A549 (cell line): ENCODE results near the gene FADS6. TPM values are rescaled to one million over a fixed set of nuclear protein-coding genes. Genes with fewer than 3 reads are reported as not detected.

ENCODE experiments used
- ATAC-seq, 2 experiments: fragments of 200-7000 bp in 1 of 2; fragments of >200 bp in 1 of 2; cut with Nextera tagmentation in 1 of 2; cut with Tn5 transposase in 1 of 2; 3 replicates each; pipeline versions ENCODE4 v1.8.0 to v1.9.1; 2018 to 2020; ENCODE audit warnings: mild to moderate bottlenecking in 1 of 2, moderate library complexity in 1 of 2
- CTCF ChIA-PET: fragments of 300-600 bp; sonication (Branson Sonifier 250); formaldehyde crosslinking; extraction: SDS; loops from one replicate; lab custom pipeline; 2021; ENCODE audit warnings: antibody characterized with exemption, inconsistent platforms; lab: Yijun Ruan, JAX
- POLR2A ChIA-PET: fragments of 350-600 bp; formaldehyde crosslinking; extraction: SDS; loops from one replicate; lab custom pipeline; 2021; ENCODE audit warnings: antibody characterized with exemption, inconsistent platforms; lab: Yijun Ruan, JAX
- DNase-seq, 2 experiments: peaks; one replicate each; pipeline versions ENCODE4 v3.0.0 to v3.0.0-alpha.2; 2011 to 2016; ENCODE audit warnings: low read depth in 1 of 2, low spot score in 1 of 2
- FAIRE-seq: peaks from 2 replicates; lab custom pipeline; 2011; peaks lifted over from hg19 to GRCh38; lab: Jason Lieb, UNC
- H3K27ac ChIP-seq, 2 experiments: fragments of >200 bp; sonication (Bioruptor Twin); formaldehyde crosslinking; 3 replicates each; pipeline ENCODE4 v1.5.1; 2016 to 2017
- H3K4me1 ChIP-seq: fragments of >200 bp; sonication (Bioruptor Twin); formaldehyde crosslinking; 3 replicates; pipeline ENCODE4 v1.6.1; 2016
- H3K4me2 ChIP-seq: fragments of >200 bp; sonication (Bioruptor Twin); formaldehyde crosslinking; 3 replicates; pipeline ENCODE4 v1.6.1; 2016
- H3K4me3 ChIP-seq: fragments of >200 bp; sonication (Bioruptor Twin); formaldehyde crosslinking; 3 replicates; pipeline ENCODE4 v1.5.1; 2016
- H3K9me3 ChIP-seq: fragments of >200 bp; sonication (Bioruptor Twin); formaldehyde crosslinking; 3 replicates; pipeline ENCODE4 v1.6.1; 2016
- BHLHE40 ChIP-seq: IDR thresholded peaks from 2 replicates; pipeline ENCODE4 v1.6.1; 2012; ENCODE audit warnings: low read depth, low read length, inconsistent platforms
- CEBPB ChIP-seq, 2 experiments: fragments of >200 bp in 1 of 2; sonication (Bioruptor Twin) in 1 of 2; formaldehyde crosslinking in 1 of 2; IDR thresholded peaks; 2 replicates each; pipeline ENCODE4 v1.6.1; 2012 to 2016
- EHF ChIP-seq: fragments of 250-450 bp; sonication (Bioruptor Pico); IDR thresholded peaks from 2 replicates; pipeline ENCODE4 v1.5.0; 2020; ENCODE audit warnings: mild to moderate bottlenecking
- ESRRA ChIP-seq: fragments of 150-350 bp; IDR thresholded peaks from 2 replicates; pipeline ENCODE4 v1.6.1; 2014; ENCODE audit warnings: mild to moderate bottlenecking, low read length, borderline replicate concordance
- GATA3 ChIP-seq: IDR thresholded peaks from 2 replicates; pipeline ENCODE4 v1.6.1; 2012; ENCODE audit warnings: borderline replicate concordance
- HOXB13 ChIP-seq: fragments of 250-450 bp; sonication (Bioruptor Pico); IDR thresholded peaks from 2 replicates; pipeline ENCODE4 v1.5.0; 2020; ENCODE audit warnings: low read depth, mild to moderate bottlenecking, moderate library complexity
- HOXB5 ChIP-seq: fragments of 250-450 bp; sonication (Bioruptor Pico); IDR thresholded peaks from 2 replicates; pipeline ENCODE4 v1.5.0; 2020; ENCODE audit warnings: mild to moderate bottlenecking, moderate library complexity
- KDM1A ChIP-seq: fragments of 200-600 bp; sonication (generic); IDR thresholded peaks from 2 replicates; pipeline ENCODE4 v1.6.1; 2016; ENCODE audit warnings: low read depth, mild to moderate bottlenecking
- KDM5A ChIP-seq: fragments of 200-600 bp; sonication (generic); IDR thresholded peaks from 2 replicates; pipeline ENCODE4 v1.6.1; 2016; ENCODE audit warnings: antibody characterized with exemption, mild to moderate bottlenecking
- MAFK ChIP-seq: fragments of 450-650 bp; IDR thresholded peaks from 2 replicates; pipeline ENCODE4 v1.6.1; 2014; ENCODE audit not compliant: partially characterized antibody
- MAX ChIP-seq: IDR thresholded peaks from 2 replicates; pipeline ENCODE4 v1.6.1; 2012
- MYC ChIP-seq: IDR thresholded peaks from 2 replicates; pipeline ENCODE4 v1.6.1; 2012; ENCODE audit warnings: mild to moderate bottlenecking, inconsistent platforms, low read length, improper control_type of control experiment, borderline replicate concordance
- NPAS2 ChIP-seq: fragments of 250-450 bp; sonication (Bioruptor Pico); IDR thresholded peaks from 2 replicates; pipeline ENCODE4 v1.8.0; 2022; ENCODE audit warnings: mild to moderate bottlenecking, moderate library complexity, borderline replicate concordance
- NR3C1 ChIP-seq: fragments of >200 bp; sonication (Bioruptor Twin); formaldehyde crosslinking; IDR thresholded peaks from 3 replicates; pipeline ENCODE4 v1.6.1; 2017
- PBX3 ChIP-seq: IDR thresholded peaks from 2 replicates; pipeline ENCODE4 v1.6.1; 2012
- PHF8 ChIP-seq: fragments of 200-600 bp; sonication (generic); IDR thresholded peaks from 2 replicates; pipeline ENCODE4 v1.6.1; 2016; ENCODE audit warnings: low read depth, mild to moderate bottlenecking, antibody characterized with exemption, moderate library complexity, borderline replicate concordance
- POLR2A ChIP-seq: IDR thresholded peaks from 2 replicates; pipeline ENCODE4 v1.6.1; 2012; ENCODE audit warnings: mild to moderate bottlenecking, low read length
- POLR2AphosphoS2 ChIP-seq: conservative IDR thresholded peaks from 2 replicates; pipeline ENCODE4 v1.6.1; 2012; ENCODE audit warnings: low read length, improper control_type of control experiment, inconsistent platforms
- RARB ChIP-seq: fragments of 250-450 bp; sonication (Bioruptor Pico); IDR thresholded peaks from 2 replicates; pipeline ENCODE4 v1.8.0; 2021; ENCODE audit warnings: mild to moderate bottlenecking, moderate library complexity
- RFX5 ChIP-seq: fragments of 450-650 bp; IDR thresholded peaks from 2 replicates; pipeline ENCODE4 v1.7.1; 2014; ENCODE audit warnings: antibody characterized with exemption, mild to moderate bottlenecking, moderate library complexity
- RNF2 ChIP-seq: fragments of 200-600 bp; sonication (generic); IDR thresholded peaks from 2 replicates; pipeline ENCODE4 v1.6.1; 2016; ENCODE audit warnings: low read depth, mild to moderate bottlenecking, antibody characterized with exemption, moderate library complexity, borderline replicate concordance
- SREBF2 ChIP-seq: fragments of 450-650 bp; IDR thresholded peaks from 2 replicates; pipeline ENCODE4 v1.6.1; 2014; ENCODE audit warnings: mild to moderate bottlenecking, moderate library complexity
- TP53 ChIP-seq: fragments of 250-450 bp; sonication (Bioruptor Pico); IDR thresholded peaks from 2 replicates; pipeline ENCODE4 v1.5.0; 2021; ENCODE audit warnings: mild to moderate bottlenecking, moderate library complexity
- USF2 ChIP-seq: fragments of 450-650 bp; IDR thresholded peaks from 2 replicates; pipeline ENCODE4 v1.6.1; 2014; ENCODE audit warnings: antibody characterized with exemption
- ZC3H11A ChIP-seq: fragments of 450-650 bp; IDR thresholded peaks from 2 replicates; pipeline ENCODE4 v1.6.1; 2014; ENCODE audit warnings: antibody characterized with exemption, mild to moderate bottlenecking
- ZFP36 ChIP-seq: fragments of 450-650 bp; IDR thresholded peaks from 2 replicates; pipeline ENCODE4 v1.6.1; 2014; ENCODE audit warnings: borderline replicate concordance; ENCODE audit not compliant: partially characterized antibody
- ZSCAN20 ChIP-seq: fragments of 250-450 bp; sonication (Bioruptor Pico); IDR thresholded peaks from 2 replicates; pipeline ENCODE4 v1.8.0; 2022; ENCODE audit warnings: mild to moderate bottlenecking, moderate library complexity
- WGBS: methylation state at CpG from one replicate; pipeline ENCODE4 v1.1.6; 2017; ENCODE audit errors: missing lambda C conversion rate; 5-methylcytosine and 5-hydroxymethylcytosine counted together
- polyA plus RNA-seq, 4 experiments: library from polyadenylated mRNA; depleted of rRNA in 3 of 4; stranded (reverse); fragments of >200 nt; fragmentation: RNase III in 1 of 4; extraction: RNeasy Plus Mini Kit Qiagen cat#74134 plus additional on column Dnase treatment in 1 of 4; gene quantifications; 2 replicates in 3 of 4; 3 replicates in 1 of 4; pipeline ENCODE4 v1.2.3, GENCODE V29; 2011 to 2017
- TF ChIP-seq, protein P1 (sequence below): IDR thresholded peaks from 2 replicates; pipeline ENCODE4 v1.6.1; 2012; ENCODE audit warnings: low read depth, borderline replicate concordance
- TF ChIP-seq, protein P2 (sequence below): fragments of 150-350 bp; IDR thresholded peaks from 2 replicates; pipeline ENCODE4 v1.6.1; 2014; ENCODE audit warnings: low read depth, mild to moderate bottlenecking, low read length

FADS6 gene
- polyA plus RNA-seq, 2 of the 4 experiments (the other 2 are of a cell fraction): 0.04 TPM; not detected in 1

GRCh38 chr17:74935048-74935447 is 41.6 kb upstream of the FADS6 start (continued):
- TF ChIP-seq USF2 (no peak), HOXB5 (CRISPR knock-in tag) (no peak), ZC3H11A (no peak), ZSCAN20 (CRISPR knock-in tag) (no peak)

DNA sequence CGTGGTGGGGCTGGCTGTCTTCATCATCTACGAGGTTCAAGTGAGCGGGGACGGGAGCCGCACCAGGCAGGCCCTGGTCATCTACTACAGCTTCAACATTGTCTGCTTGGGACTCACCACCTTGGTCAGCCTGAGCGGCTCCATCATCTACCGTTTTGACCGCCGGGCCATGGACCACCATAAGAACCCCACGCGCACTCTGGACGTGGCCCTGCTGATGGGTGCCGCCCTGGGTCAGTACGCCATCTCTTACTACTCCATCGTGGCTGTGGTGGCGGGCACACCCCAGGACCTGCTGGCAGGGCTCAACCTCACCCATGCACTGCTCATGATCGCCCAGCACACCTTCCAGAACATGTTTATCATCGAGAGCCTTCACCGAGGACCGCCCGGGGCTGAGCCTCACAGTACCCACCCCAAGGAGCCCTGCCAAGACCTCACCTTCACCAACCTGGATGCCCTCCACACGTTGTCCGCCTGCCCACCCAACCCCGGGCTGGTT is 37.2 kb upstream of the FADS6 start:
- Histone ChIP-seq H3K4me1 (peaks cover 12% of the 10 kb centered on the region; the same call in 2 of the 3 replicates), H3K9me3 (no peaks in the 10 kb centered on the region), H3K4me2 (no peak overlapping the region), H3K27ac (peak overlapping the region in 1 of 2 experiments; percentile 24; a peak in 1 of 6 replicates), H3K4me3 (no peak overlapping the region)
- FAIRE-seq (no peak), DNase-seq (no peak), ATAC-seq (no peak)
- WGBS: 93% methylated on average over 24 of the region's 24 CpGs
- CTCF ChIA-PET: interaction anchor here (1.0 to 42.0 kb wide), 4 partner anchors 8 to 82 kb away, joined by 3 to 1448 read pairs (median 46); partner anchors contain the start of genes HID1, MRPL58, OTOP2 and USH1G
- TF ChIP-seq, protein P1, sequence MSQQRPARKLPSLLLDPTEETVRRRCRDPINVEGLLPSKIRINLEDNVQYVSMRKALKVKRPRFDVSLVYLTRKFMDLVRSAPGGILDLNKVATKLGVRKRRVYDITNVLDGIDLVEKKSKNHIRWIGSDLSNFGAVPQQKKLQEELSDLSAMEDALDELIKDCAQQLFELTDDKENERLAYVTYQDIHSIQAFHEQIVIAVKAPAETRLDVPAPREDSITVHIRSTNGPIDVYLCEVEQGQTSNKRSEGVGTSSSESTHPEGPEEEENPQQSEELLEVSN: no peak
- TF ChIP-seq RFX5 (no peak), RARB (CRISPR knock-in tag) (no peak), HOXB5 (CRISPR knock-in tag) (no peak), BHLHE40 (no peak), MYC (no peak), ESRRA (no peak), ZC3H11A (no peak), POLR2AphosphoS2 (no peak), NR3C1 (no peak), GATA3 (no peak)
- POLR2A ChIA-PET: no interaction called here

- CTCF ChIA-PET: interaction anchor here (0.5 to 42.0 kb wide), 6 partner anchors 7 to 342 kb away, joined by 3 to 1448 read pairs (median 5); partner anchors contain the start of genes HID1, MIF4GD, OTOP2 and USH1G
These were observed 35.4 kb upstream of the FADS6 start for GRCh38 chr17:74928786-74929185.

GRCh38 chr17:74925242-74925641 is 31.8 kb upstream of the FADS6 start:
- ATAC-seq: no peak
- no peaks in the 10 kb centered on the region for H3K9me3 ChIP-seq
- peaks cover 24% of the 10 kb centered on the region; the same call in 2 of the 3 replicates for H3K4me1 ChIP-seq
- CTCF ChIA-PET: interaction anchor here (0.9 to 42.0 kb wide), 11 partner anchors 7 to 276 kb away, joined by 3 to 1448 read pairs (median 8); partner anchors contain the start of genes HID1, MRPL58 and OTOP3
- no peak overlapping the region for H3K4me3 ChIP-seq
- no peak for FAIRE-seq
- no peak overlapping the region for H3K4me2 ChIP-seq
- 77% methylated on average over 3 of the region's 3 CpGs for WGBS
- H3K27ac ChIP-seq: no peak overlapping the region
- DNase-seq: no peak
- POLR2A ChIA-PET: interaction anchor here (1.4 kb wide), 1 partner anchor 52 kb away, joined by 5 read pairs; the partner anchor contains the start of gene FDXR
- TF ChIP-seq MAFK (no peak), HOXB13 (CRISPR knock-in tag) (no peak), TP53 (CRISPR knock-in tag) (no peak), POLR2A (no peak), KDM1A (no peak), EHF (CRISPR knock-in tag) (no peak), PBX3 (no peak), PHF8 (no peak), USF2 (no peak), ESRRA (no peak), SREBF2 (no peak), MAX (no peak), KDM5A (no peak), ZFP36 (no peak)
- TF ChIP-seq, protein P2, sequence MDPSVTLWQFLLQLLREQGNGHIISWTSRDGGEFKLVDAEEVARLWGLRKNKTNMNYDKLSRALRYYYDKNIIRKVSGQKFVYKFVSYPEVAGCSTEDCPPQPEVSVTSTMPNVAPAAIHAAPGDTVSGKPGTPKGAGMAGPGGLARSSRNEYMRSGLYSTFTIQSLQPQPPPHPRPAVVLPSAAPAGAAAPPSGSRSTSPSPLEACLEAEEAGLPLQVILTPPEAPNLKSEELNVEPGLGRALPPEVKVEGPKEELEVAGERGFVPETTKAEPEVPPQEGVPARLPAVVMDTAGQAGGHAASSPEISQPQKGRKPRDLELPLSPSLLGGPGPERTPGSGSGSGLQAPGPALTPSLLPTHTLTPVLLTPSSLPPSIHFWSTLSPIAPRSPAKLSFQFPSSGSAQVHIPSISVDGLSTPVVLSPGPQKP: no peak
- TF ChIP-seq, protein P1: no peak

More at GRCh38 chr17:74928786-74929185, 35.4 kb upstream of the FADS6 start:
- 65% methylated on average over 6 of the region's 6 CpGs for WGBS
- no peak for FAIRE-seq
- no peak for ATAC-seq
- H3K27ac ChIP-seq: no peak overlapping the region
- TF ChIP-seq NPAS2 (CRISPR knock-in tag) (no peak), RNF2 (no peak), POLR2AphosphoS2 (no peak), CEBPB (IDR thresholded peaks at IDR 0.05) (no peak)
- no peak overlapping the region for H3K4me3 ChIP-seq
- peaks cover 15% of the 10 kb centered on the region; the same call in 2 of the 3 replicates for H3K4me1 ChIP-seq
- DNase-seq: no peak
- no peaks in the 10 kb centered on the region for H3K9me3 ChIP-seq
- POLR2A ChIA-PET: no interaction called here
- no peak overlapping the region for H3K4me2 ChIP-seq
